WTC11 (cell line): Measurements from ENCODE around the gene AURKA.

Experiments used
- ATF1 ChIP-seq: sonication (generic); formaldehyde crosslinking; IDR thresholded peaks from 2 replicates; pipeline ENCODE4 v1.8.1; 2023; ENCODE audit warnings: mild to moderate bottlenecking, moderate library complexity, missing genetic modification reagents
- CREB1 ChIP-seq: sonication (generic); formaldehyde crosslinking; IDR thresholded peaks from 2 replicates; pipeline ENCODE4 v1.8.0; 2023; ENCODE audit warnings: mild to moderate bottlenecking, missing genetic modification reagents
- ELF4 ChIP-seq: sonication (generic); formaldehyde crosslinking; IDR thresholded peaks from 2 replicates; pipeline ENCODE4 v1.8.1; 2022; ENCODE audit warnings: low read depth, mild to moderate bottlenecking, moderate library complexity, missing genetic modification reagents
- ESRRA ChIP-seq: sonication (generic); formaldehyde crosslinking; IDR thresholded peaks from 2 replicates; pipeline ENCODE4 v1.8.1; 2022; ENCODE audit warnings: mild to moderate bottlenecking, missing genetic modification reagents, borderline replicate concordance
- MYBL2 ChIP-seq: sonication (generic); formaldehyde crosslinking; IDR thresholded peaks from 2 replicates; pipeline ENCODE4 v1.8.1; 2023; ENCODE audit warnings: mild to moderate bottlenecking, moderate library complexity, missing genetic modification reagents
- NFE2L1 ChIP-seq: sonication (generic); formaldehyde crosslinking; IDR thresholded peaks from 2 replicates; pipeline ENCODE4 v1.8.1; 2023; ENCODE audit warnings: missing genetic modification reagents
- TCF7 ChIP-seq: sonication (generic); formaldehyde crosslinking; IDR thresholded peaks from 2 replicates; pipeline ENCODE4 v1.8.0; 2022; ENCODE audit warnings: mild to moderate bottlenecking, low read depth, missing genetic modification reagents, moderate library complexity
- ZNF138 ChIP-seq: sonication (generic); formaldehyde crosslinking; conservative IDR thresholded peaks from 2 replicates; pipeline ENCODE4 v1.8.1; 2022; ENCODE audit warnings: mild to moderate bottlenecking, moderate library complexity, missing genetic modification reagents
- ZNF263 ChIP-seq: sonication (generic); formaldehyde crosslinking; IDR thresholded peaks from 2 replicates; pipeline ENCODE4 v1.8.1; 2022; ENCODE audit warnings: low read depth, mild to moderate bottlenecking, moderate library complexity, missing genetic modification reagents
- TF ChIP-seq, protein P1 (sequence below): fragments of 200-600 bp; IDR thresholded peaks from 2 replicates; pipeline ENCODE4 v1.8.0; 2022; ENCODE audit warnings: antibody characterized with exemption
- TF ChIP-seq, protein P2 (sequence below): fragments of 250-450 bp; sonication (Bioruptor Pico); IDR thresholded peaks from 2 replicates; pipeline ENCODE4 v2.1.2; 2022; ENCODE audit warnings: mild to moderate bottlenecking, moderate library complexity

DNA sequence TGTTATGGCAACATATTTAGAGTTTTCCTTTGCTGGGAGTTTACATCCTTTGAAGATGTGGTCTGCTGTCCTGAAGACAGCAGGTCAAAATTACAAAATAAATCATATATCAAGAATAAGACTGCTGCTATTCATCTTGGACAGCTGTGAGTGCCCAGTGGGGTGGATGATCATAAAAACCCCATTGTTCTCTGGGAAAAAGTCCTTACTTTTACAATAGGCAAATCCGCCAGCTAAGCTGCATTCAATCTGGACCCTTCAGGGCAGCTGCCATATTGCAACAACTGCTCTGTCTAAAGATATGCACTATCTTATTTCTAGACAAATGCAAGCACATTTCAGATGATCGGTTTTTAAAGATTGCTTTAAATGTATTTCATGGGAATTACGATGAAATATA, 39.5 kb upstream of the AURKA start:
- no peak for TF ChIP-seq MYBL2 (CRISPR knock-in tag)
- no peak for TF ChIP-seq ESRRA (CRISPR knock-in tag)
- TF ChIP-seq ZNF138 (CRISPR knock-in tag), result no peak
- TF ChIP-seq NFE2L1 (CRISPR knock-in tag), result no peak
- no peak for TF ChIP-seq ELF4 (CRISPR knock-in tag)
- TF ChIP-seq, protein P1, sequence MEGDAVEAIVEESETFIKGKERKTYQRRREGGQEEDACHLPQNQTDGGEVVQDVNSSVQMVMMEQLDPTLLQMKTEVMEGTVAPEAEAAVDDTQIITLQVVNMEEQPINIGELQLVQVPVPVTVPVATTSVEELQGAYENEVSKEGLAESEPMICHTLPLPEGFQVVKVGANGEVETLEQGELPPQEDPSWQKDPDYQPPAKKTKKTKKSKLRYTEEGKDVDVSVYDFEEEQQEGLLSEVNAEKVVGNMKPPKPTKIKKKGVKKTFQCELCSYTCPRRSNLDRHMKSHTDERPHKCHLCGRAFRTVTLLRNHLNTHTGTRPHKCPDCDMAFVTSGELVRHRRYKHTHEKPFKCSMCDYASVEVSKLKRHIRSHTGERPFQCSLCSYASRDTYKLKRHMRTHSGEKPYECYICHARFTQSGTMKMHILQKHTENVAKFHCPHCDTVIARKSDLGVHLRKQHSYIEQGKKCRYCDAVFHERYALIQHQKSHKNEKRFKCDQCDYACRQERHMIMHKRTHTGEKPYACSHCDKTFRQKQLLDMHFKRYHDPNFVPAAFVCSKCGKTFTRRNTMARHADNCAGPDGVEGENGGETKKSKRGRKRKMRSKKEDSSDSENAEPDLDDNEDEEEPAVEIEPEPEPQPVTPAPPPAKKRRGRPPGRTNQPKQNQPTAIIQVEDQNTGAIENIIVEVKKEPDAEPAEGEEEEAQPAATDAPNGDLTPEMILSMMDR, result no peak
- TF ChIP-seq, protein P2, sequence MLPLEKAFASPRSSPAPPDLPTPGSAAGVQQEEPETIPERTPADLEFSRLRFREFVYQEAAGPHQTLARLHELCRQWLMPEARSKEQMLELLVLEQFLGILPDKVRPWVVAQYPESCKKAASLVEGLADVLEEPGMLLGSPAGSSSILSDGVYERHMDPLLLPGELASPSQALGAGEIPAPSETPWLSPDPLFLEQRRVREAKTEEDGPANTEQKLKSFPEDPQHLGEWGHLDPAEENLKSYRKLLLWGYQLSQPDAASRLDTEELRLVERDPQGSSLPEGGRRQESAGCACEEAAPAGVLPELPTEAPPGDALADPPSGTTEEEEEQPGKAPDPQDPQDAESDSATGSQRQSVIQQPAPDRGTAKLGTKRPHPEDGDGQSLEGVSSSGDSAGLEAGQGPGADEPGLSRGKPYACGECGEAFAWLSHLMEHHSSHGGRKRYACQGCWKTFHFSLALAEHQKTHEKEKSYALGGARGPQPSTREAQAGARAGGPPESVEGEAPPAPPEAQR (CRISPR knock-in tag), result no peak
- TF ChIP-seq TCF7 (CRISPR knock-in tag), result no peak
- TF ChIP-seq ATF1 (CRISPR knock-in tag), result no peak
- no peak for TF ChIP-seq ZNF263 (CRISPR knock-in tag)
- TF ChIP-seq CREB1, result no peak
